IPS DF 6.9 (cell line): ENCODE data around the gene CHST2.
A peak's percentile ranks its signal among the peaks of the same experiment; 100 is the strongest.

Experiments used
- DNase-seq: peaks from one replicate; pipeline ENCODE4 v3.0.0-alpha.2; 2013; ENCODE audit warnings: low read depth, low spot score
- H3K27ac ChIP-seq: one replicate; pipeline ENCODE4 v1.5.1; 2013; ENCODE audit warnings: low read length, control low read depth
- H3K27me3 ChIP-seq: 2 replicates; pipeline ENCODE4 v1.6.1; 2013; ENCODE audit warnings: mild to moderate bottlenecking, low read length; ENCODE audit not compliant: control insufficient read depth, insufficient read depth
- H3K36me3 ChIP-seq: 2 replicates; pipeline ENCODE4 v1.6.1; 2013; ENCODE audit warnings: low read length; ENCODE audit not compliant: control insufficient read depth, insufficient read depth
- H3K4me1 ChIP-seq: 2 replicates; pipeline ENCODE4 v1.6.1; 2013; ENCODE audit warnings: low read length; ENCODE audit not compliant: control insufficient read depth, insufficient read depth
- H3K4me3 ChIP-seq: 2 replicates; pipeline ENCODE4 v1.5.1; 2013; ENCODE audit warnings: mild to moderate bottlenecking, low read length
- H3K9me3 ChIP-seq: 2 replicates; pipeline ENCODE4 v1.6.1; 2013; ENCODE audit warnings: low read length, inconsistent platforms; ENCODE audit not compliant: control insufficient read depth, insufficient read depth
- WGBS: extraction: QIAGEN DNeasy Blood & Tissue Kit; methylation state at CpG from one replicate; pipeline ENCODE4 v1.1.7; 2013; ENCODE audit warnings: mixed read lengths, missing lambda C conversion rate; ENCODE audit not compliant: insufficient read length, insufficient coverage; 5-methylcytosine and 5-hydroxymethylcytosine counted together

The CHST2 gene

GRCh38 chr3:143099690-143100089 lies 19.9 kb upstream of the CHST2 start:
- DNase-seq, result no peak
- Histone ChIP-seq H3K9me3 (peaks cover 2% of the 10 kb centered on the region; the same call in 1 of the 2 replicates), H3K4me1 (no peaks in the 10 kb centered on the region), H3K4me3 (no peak overlapping the region), H3K27me3 (no peaks in the 10 kb centered on the region), H3K36me3 (0 out of 2 replicates have a peak, but pooled peaks cover 2% of the 10 kb centered on the region), H3K27ac (no peak overlapping the region)
- no CpG with 5 or more reads among the region's 2 CpGs for WGBS

GRCh38 chr3:143100451-143100850 lies 19.1 kb upstream of the CHST2 start:
- H3K4me3 ChIP-seq, result no peak overlapping the region
- WGBS, result no CpG with 5 or more reads among the region's 6 CpGs

GRCh38 chr3:143101792-143102381 lies 17.7 kb upstream of the CHST2 start:
- no peaks in the 10 kb centered on the region for H3K36me3 ChIP-seq
- H3K27me3 ChIP-seq, result no peaks in the 10 kb centered on the region
- DNase-seq, result no peak
- H3K27ac ChIP-seq, result no peak overlapping the region
- peaks cover 3% of the 10 kb centered on the region for H3K9me3 ChIP-seq
- no peak overlapping the region for H3K4me3 ChIP-seq
- H3K4me1 ChIP-seq, result no peaks in the 10 kb centered on the region
- WGBS, result no CpG with 5 or more reads among the region's 7 CpGs

More at GRCh38 chr3:143100451-143100850, 19.1 kb upstream of the CHST2 start:
- H3K9me3 ChIP-seq, result peaks cover 5% of the 10 kb centered on the region
- H3K36me3 ChIP-seq, result 0 out of 2 replicates have a peak, but pooled peaks cover 2% of the 10 kb centered on the region
- no peaks in the 10 kb centered on the region for H3K4me1 ChIP-seq
- no peaks in the 10 kb centered on the region for H3K27me3 ChIP-seq
- DNase-seq, result no peak
- no peak overlapping the region for H3K27ac ChIP-seq

GRCh38 chr3:143103652-143104051 lies 15.9 kb upstream of the CHST2 start:
- Histone ChIP-seq H3K27ac (no peak overlapping the region), H3K27me3 (no peaks in the 10 kb centered on the region), H3K4me1 (no peaks in the 10 kb centered on the region), H3K4me3 (no peak overlapping the region), H3K36me3 (no peaks in the 10 kb centered on the region), H3K9me3 (peaks cover 3% of the 10 kb centered on the region)
- no peak for DNase-seq
- WGBS, result no CpG with 5 or more reads among the region's 2 CpGs

GRCh38 chr3:143105170-143105569 lies 14.4 kb upstream of the CHST2 start:
- Histone ChIP-seq H3K9me3 (peaks cover 3% of the 10 kb centered on the region), H3K27ac (no peak overlapping the region), H3K4me1 (no peaks in the 10 kb centered on the region), H3K36me3 (no peaks in the 10 kb centered on the region), H3K4me3 (no peak overlapping the region), H3K27me3 (no peaks in the 10 kb centered on the region)
- whole genome bisulfite sequencing, result no CpG with 5 or more reads among the region's 5 CpGs
- no peak for DNase-seq

GRCh38 chr3:143109861-143110260 lies 9.7 kb upstream of the CHST2 start:
- DNase-seq, result no peak
- WGBS, result no CpG with 5 or more reads among the region's 5 CpGs
- Histone ChIP-seq H3K27ac (no peak overlapping the region), H3K36me3 (no peaks in the 10 kb centered on the region), H3K27me3 (no peaks in the 10 kb centered on the region), H3K9me3 (peaks cover 3% of the 10 kb centered on the region), H3K4me3 (no peak overlapping the region), H3K4me1 (no peaks in the 10 kb centered on the region)

GRCh38 chr3:143110371-143110770 lies 9.2 kb upstream of the CHST2 start:
- Histone ChIP-seq H3K4me1 (no peaks in the 10 kb centered on the region), H3K4me3 (no peak overlapping the region), H3K27ac (no peak overlapping the region), H3K27me3 (no peaks in the 10 kb centered on the region), H3K9me3 (no peaks in the 10 kb centered on the region; the same call in 1 of the 2 replicates), H3K36me3 (no peaks in the 10 kb centered on the region)
- DNase-seq, result no peak
- no CpG with 5 or more reads among the region's 5 CpGs for WGBS

GRCh38 chr3:143118630-143119008 lies 952 bp upstream of the CHST2 start:
- WGBS, result no CpG with 5 or more reads among the region's 13 CpGs
- DNase-seq, result no peak
- H3K4me3 ChIP-seq, result peak overlapping the region; percentile 98; the same call in 1 of the 2 replicates
- no peaks in the 10 kb centered on the region for H3K27me3 ChIP-seq
- peaks cover 3% of the 10 kb centered on the region; the same call in 1 of the 2 replicates for H3K4me1 ChIP-seq
- no peaks in the 10 kb centered on the region for H3K9me3 ChIP-seq
- no peak overlapping the region for H3K27ac ChIP-seq
- H3K36me3 ChIP-seq, result no peaks in the 10 kb centered on the region

- Histone ChIP-seq H3K4me1 (peaks cover 3% of the 10 kb centered on the region; the same call in 1 of the 2 replicates), H3K27me3 (no peaks in the 10 kb centered on the region), H3K36me3 (no peaks in the 10 kb centered on the region), H3K9me3 (no peaks in the 10 kb centered on the region), H3K27ac (no peak overlapping the region), H3K4me3 (peak overlapping the region; percentile 98)
- no CpG with 5 or more reads among the region's 85 CpGs for WGBS
- DNase-seq, result no peak
Observed at GRCh38 chr3:143119974-143120715, 574 bp downstream of the CHST2 start.

GRCh38 chr3:143120716-143121240 lies 1.2 kb downstream of the CHST2 start:
- H3K4me3 ChIP-seq, result peak overlapping the region; percentile 98
- no peak for DNase-seq
- H3K9me3 ChIP-seq, result no peaks in the 10 kb centered on the region
- no CpG with 5 or more reads among the region's 60 CpGs for WGBS
- H3K4me1 ChIP-seq, result peaks cover 3% of the 10 kb centered on the region; the same call in 1 of the 2 replicates
- no peaks in the 10 kb centered on the region for H3K27me3 ChIP-seq
- H3K27ac ChIP-seq, result no peak overlapping the region
- H3K36me3 ChIP-seq, result no peaks in the 10 kb centered on the region
